ENCODE measurements around the gene TRIM9.

- TF ChIP-seq CTCF (IDR thresholded peaks at IDR 0.05), result no peak
- TF ChIP-seq POLR2A (IDR thresholded peaks at IDR 0.05), result no peak
These were observed 153.8 kb downstream of the TRIM9 start for GRCh38 chr14:50941151-50941550.

Measured in thyroid gland (tissue), 4 donors.